GM23248 (cell line): Measurements from ENCODE around the gene SAMD8. TPM values are rescaled to one million over a fixed set of nuclear protein-coding genes. Genes with fewer than 3 reads are reported as not detected.
"Not testable (repeated sequence)": the region's sequence is repeated elsewhere in the genome, so short reads cannot be mapped to it uniquely, and the experiment has no call there.

Source experiments
- DNase-seq: peaks from one replicate; pipeline ENCODE4 v3.0.0-alpha.2; 2015
- H2AFZ ChIP-seq: fragments of 200-600 bp; sonication (generic); 2 replicates; pipeline ENCODE4 v1.6.1; 2016; ENCODE audit warnings: antibody characterized with exemption
- H3F3A ChIP-seq: fragments of 200-600 bp; sonication (generic); 2 replicates; pipeline ENCODE4 v1.6.1; 2016; ENCODE audit warnings: mild to moderate bottlenecking, antibody characterized with exemption, mixed run types; ENCODE audit not compliant: insufficient read depth
- H3K27ac ChIP-seq: fragments of 200-600 bp; sonication (generic); 2 replicates; pipeline ENCODE4 v1.5.1; 2016; ENCODE audit warnings: mild to moderate bottlenecking
- H3K27me3 ChIP-seq: fragments of 200-600 bp; sonication (generic); replicated peaks from 2 replicates; pipeline ENCODE4 v1.6.1; 2016; ENCODE audit warnings: mild to moderate bottlenecking; ENCODE audit not compliant: insufficient read depth
- H3K36me3 ChIP-seq: fragments of 200-600 bp; sonication (generic); 2 replicates; pipeline ENCODE4 v1.6.1; 2016; ENCODE audit warnings: low read depth, mild to moderate bottlenecking
- H3K4me1 ChIP-seq: fragments of 200-600 bp; sonication (generic); 2 replicates; pipeline ENCODE4 v1.6.1; 2016; ENCODE audit warnings: mild to moderate bottlenecking; ENCODE audit not compliant: insufficient read depth
- H3K4me2 ChIP-seq: fragments of 200-600 bp; sonication (generic); one replicate; pipeline ENCODE4 v1.6.1; 2016; ENCODE audit warnings: mild to moderate bottlenecking; ENCODE audit not compliant: unreplicated experiment
- H3K4me3 ChIP-seq: fragments of 200-600 bp; sonication (generic); 2 replicates; pipeline ENCODE4 v1.5.1; 2016; ENCODE audit warnings: mild to moderate bottlenecking
- H3K79me2 ChIP-seq: fragments of 200-600 bp; sonication (generic); 2 replicates; pipeline ENCODE4 v1.6.1; 2016; ENCODE audit warnings: mild to moderate bottlenecking; ENCODE audit not compliant: insufficient read depth
- H3K9ac ChIP-seq: fragments of 200-600 bp; sonication (generic); 2 replicates; pipeline ENCODE4 v1.6.1; 2016; ENCODE audit warnings: mild to moderate bottlenecking
- H3K9me2 ChIP-seq: fragments of 200-600 bp; sonication (generic); 2 replicates; pipeline ENCODE4 v1.6.1; 2016; ENCODE audit warnings: mixed run types, mild to moderate bottlenecking, moderate library complexity; ENCODE audit not compliant: insufficient read depth
- H3K9me3 ChIP-seq: fragments of 200-600 bp; sonication (generic); one replicate; pipeline ENCODE4 v1.6.1; 2017; ENCODE audit warnings: low read depth
- H4K20me1 ChIP-seq: fragments of 200-600 bp; sonication (generic); 2 replicates; pipeline ENCODE4 v1.6.0; 2016; ENCODE audit not compliant: insufficient read depth
- EZH2 ChIP-seq: fragments of 200-600 bp; sonication (generic); IDR thresholded peaks from 2 replicates; pipeline ENCODE4 v1.6.1; 2018; ENCODE audit warnings: antibody characterized with exemption, mild to moderate bottlenecking; ENCODE audit not compliant: insufficient read depth, poor library complexity, severe bottlenecking
- EZH2phosphoT487 ChIP-seq: fragments of 200-600 bp; sonication (generic); IDR thresholded peaks from 2 replicates; pipeline ENCODE4 v1.6.1; 2018; ENCODE audit warnings: antibody characterized with exemption, moderate library complexity, mild to moderate bottlenecking, low read depth; ENCODE audit not compliant: insufficient read depth
- WGBS, 2 experiments: methylation state at CpG; one replicate each; pipeline ENCODE4 v1.1.6; 2015 to 2017; ENCODE audit warnings: low lambda C conversion rate in 2 of 2, low coverage in 1 of 2; ENCODE audit errors: missing lambda C conversion rate in 2 of 2; 5-methylcytosine and 5-hydroxymethylcytosine counted together
- in situ Hi-C: fragments of 300-500 bp; cut with MboI; formaldehyde crosslinking; loops from 2 replicates; pipeline ENCODE4 v1.15.0; 2020
- polyA plus RNA-seq: library from polyadenylated mRNA; unstranded; fragments of >200 nt; fragmentation: Nextera tagmentation; extraction: Ambion mirVana; gene quantifications from 2 replicates; pipeline ENCODE4 v1.2.1, GENCODE V29; 2016
- total RNA-seq: library from RNA; depleted of rRNA; stranded (reverse); fragments of >200 nt; shearing (Covaris generic); gene quantifications from 2 replicates; pipeline ENCODE4 v1.2.3, GENCODE V29; 2014

The SAMD8 gene
- total and polyA plus RNA-seq, 2 experiments from 2014 or later, result 16.9 to 30.5 TPM

DNA sequence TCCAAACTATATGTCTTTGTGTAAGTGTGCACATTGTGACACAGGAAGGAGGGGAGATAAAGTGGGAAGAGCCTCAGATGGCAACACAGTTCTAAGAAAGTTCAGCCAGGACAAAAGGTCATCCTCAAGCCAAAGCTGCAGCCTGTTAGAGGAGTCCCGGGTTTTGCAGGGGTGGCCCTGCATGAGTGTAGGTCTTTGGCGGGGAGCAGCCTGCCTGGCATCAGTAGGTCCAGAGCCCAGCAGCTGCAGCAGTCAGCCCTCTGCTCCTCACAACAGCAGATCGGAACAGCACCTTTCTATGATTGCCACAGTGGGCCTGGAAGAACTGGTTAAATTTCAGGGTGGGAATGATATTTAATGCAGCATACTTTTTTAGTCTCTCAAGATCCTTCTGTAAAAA lies 85.6 kb downstream of the SAMD8 start:
- 70% methylated on average over 3 of the region's 3 CpGs for WGBS, 2 experiments
- TF ChIP-seq EZH2 (no peak), EZH2phosphoT487 (no peak)

DNA sequence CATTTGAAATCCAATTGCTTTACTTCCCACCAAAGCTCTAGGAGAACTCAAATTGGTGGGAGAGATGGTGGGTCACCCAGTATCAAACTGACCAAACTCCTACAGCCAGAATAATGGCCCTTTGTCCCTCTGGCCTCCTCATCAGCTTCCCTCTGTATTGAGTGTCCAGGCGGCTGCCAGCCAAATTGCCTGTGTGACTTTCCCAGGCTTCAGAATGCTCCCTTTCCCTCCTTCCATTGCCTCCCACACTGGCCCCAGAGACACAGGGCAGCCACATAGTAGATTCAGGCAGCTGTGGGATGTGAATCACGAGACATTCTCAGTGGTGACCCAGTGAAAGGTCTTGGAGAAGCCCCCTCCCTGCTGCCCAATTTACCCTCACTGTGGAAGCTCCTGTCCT lies 86.5 kb downstream of the SAMD8 start:
- no peak for DNase-seq
- H3K9me2 ChIP-seq, result no peaks in the 10 kb centered on the region
- in situ Hi-C loops, result no loop called here
- no peaks in the 10 kb centered on the region for H3K36me3 ChIP-seq
- 0 out of 2 replicates have a peak, but pooled peaks cover 4% of the 10 kb centered on the region for H3K79me2 ChIP-seq
- H2AFZ ChIP-seq, result no peak overlapping the region
- 88 to 91% methylated on average over 2 of the region's 2 CpGs for WGBS, 2 experiments
- H3K9me3 ChIP-seq, result no peaks in the 10 kb centered on the region
- no peak overlapping the region for H3K4me2 ChIP-seq
- H3K9ac ChIP-seq, result no peak overlapping the region
- no peak for TF ChIP-seq EZH2
- TF ChIP-seq EZH2phosphoT487, result no peak
- H3K27ac ChIP-seq, result no peak overlapping the region
- H3K4me1 ChIP-seq, result peaks cover 25% of the 10 kb centered on the region
- no peak overlapping the region for H3K4me3 ChIP-seq
- H3F3A ChIP-seq, result peaks cover 10% of the 10 kb centered on the region; the same call in 1 of the 2 replicates
- H3K27me3 ChIP-seq, result no peaks in the 10 kb centered on the region
- no peaks in the 10 kb centered on the region for H4K20me1 ChIP-seq

More for the DNA sequence above, 85.6 kb downstream of the SAMD8 start:
- Histone ChIP-seq H3K27me3 (no peaks in the 10 kb centered on the region), H3K27ac (no peak overlapping the region), H3K79me2 (0 out of 2 replicates have a peak, but pooled peaks cover 4% of the 10 kb centered on the region), H2AFZ (no peak overlapping the region), H4K20me1 (no peaks in the 10 kb centered on the region), H3K9me2 (no peaks in the 10 kb centered on the region), H3K4me1 (peaks cover 24% of the 10 kb centered on the region), H3K9ac (no peak overlapping the region), H3F3A (peaks cover 13% of the 10 kb centered on the region; the same call in 1 of the 2 replicates), H3K4me2 (no peak overlapping the region), H3K9me3 (no peaks in the 10 kb centered on the region), H3K4me3 (no peak overlapping the region), H3K36me3 (no peaks in the 10 kb centered on the region)
- in situ Hi-C loops, result no loop called here
- no peak for DNase-seq

DNA sequence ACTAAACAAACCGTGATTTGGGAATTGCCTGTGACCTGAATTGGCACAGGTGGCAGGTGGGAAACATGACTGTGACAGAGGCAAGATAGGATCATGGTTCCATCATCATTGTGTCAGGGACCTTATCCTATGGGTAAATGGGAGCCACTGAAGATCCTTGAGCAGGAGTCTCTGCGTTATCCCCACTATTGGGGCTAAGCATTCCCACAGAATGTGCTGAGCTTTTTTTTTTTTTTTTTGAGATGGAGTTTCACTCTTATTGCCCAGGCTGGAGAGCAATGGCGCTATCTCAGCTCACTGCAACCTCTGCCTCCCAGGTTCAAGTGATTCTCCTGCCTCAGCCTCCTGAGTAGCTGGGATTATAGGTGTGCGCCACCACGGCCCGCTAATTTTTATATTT lies 88.5 kb downstream of the SAMD8 start:
- H3K9me2 ChIP-seq, H3K27me3 ChIP-seq, DNase-seq, H3K36me3 ChIP-seq, H3K4me2 ChIP-seq, H2AFZ ChIP-seq, in situ Hi-C loops, H4K20me1 ChIP-seq, H3K79me2 ChIP-seq, H3K9me3 ChIP-seq, H3K4me3 ChIP-seq, H3K9ac ChIP-seq, H3K27ac ChIP-seq, H3F3A ChIP-seq: not testable (repeated sequence)
- WGBS, 2 experiments, result 95 to 97% methylated on average over 6 of the region's 6 CpGs
- H3K4me1 ChIP-seq, result peaks cover 30% of the 10 kb centered on the region

DNA sequence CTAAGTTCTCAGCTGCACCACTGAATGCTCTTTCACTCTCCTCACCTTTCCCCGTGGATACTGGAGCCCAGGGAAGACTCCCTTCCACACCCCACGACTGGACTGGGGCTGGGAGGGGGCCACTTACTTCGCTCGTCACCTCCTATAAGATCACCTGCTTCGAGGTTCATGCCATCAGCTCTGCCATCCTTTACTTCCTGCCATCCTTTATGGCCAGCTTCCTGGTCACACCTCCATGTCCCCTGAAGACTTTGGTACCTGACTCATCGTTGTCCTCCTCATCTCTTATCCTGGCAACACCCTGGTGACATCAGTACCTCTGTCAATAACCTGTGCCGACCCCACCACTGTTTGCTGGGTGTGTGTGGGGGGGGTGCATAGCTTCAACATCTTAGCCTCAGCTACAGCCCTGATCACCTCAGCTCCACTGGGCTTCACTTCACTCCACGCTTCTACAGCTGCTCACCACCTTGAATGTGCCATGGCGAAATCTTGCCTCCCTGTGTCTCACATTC lies 90.4 kb downstream of the SAMD8 start:
- Histone ChIP-seq H3K9ac (no peak overlapping the region), H3K4me3 (no peak overlapping the region), H4K20me1 (no peaks in the 10 kb centered on the region), H2AFZ (no peak overlapping the region), H3K27ac (no peak overlapping the region), H3K9me2 (no peaks in the 10 kb centered on the region), H3K79me2 (no peaks in the 10 kb centered on the region), H3K36me3 (no peaks in the 10 kb centered on the region), H3K4me1 (peaks cover 23% of the 10 kb centered on the region), H3K4me2 (no peak overlapping the region), H3K27me3 (no peaks in the 10 kb centered on the region), H3F3A (no peaks in the 10 kb centered on the region), H3K9me3 (no peaks in the 10 kb centered on the region)
- DNase-seq, result no peak
- 68 to 70% methylated on average over 9 of the region's 9 CpGs for WGBS, 2 experiments
- in situ Hi-C loops, result no loop called here
- TF ChIP-seq EZH2 (no peak), EZH2phosphoT487 (no peak)
